ENCODE measurements around the gene C2orf92. TPM values are rescaled to one million over a fixed set of nuclear protein-coding genes. Genes with fewer than 3 reads are reported as not detected.
A peak's percentile ranks its signal among the peaks of the same experiment; 100 is the strongest.

Gene C2orf92
- total and polyA plus RNA-seq, 4 donors, result 4.1 to 36.3 (median 10.3) TPM

- peak within 1 kb of the TSS; percentile 67 to 73 for H3K27ac ChIP-seq (ENCODE audit: low read depth in 1 of 2, low read length in 2 of 2)
- peak; percentile 100 for ATAC-seq (ENCODE audit: low FRiP score)
- intact Hi-C loops (cut with DNase I), result loop anchor here (1.0 to 10.0 kb wide), 3 partner anchors 17 to 51 kb away; partner anchors contain the start of gene ACTR1B (in 1 of the 2)
- DNase-seq, result peak; percentile 100
- WGBS, 2 donors, result 1% methylated on average over 59 to 63 of the region's 63 CpGs
- H3K27me3 ChIP-seq (ENCODE audit: control insufficient read depth in 1 of 2, insufficient read depth in 2 of 2, low read length in 1 of 2), result no peaks in the 10 kb centered on the region
- H3K36me3 ChIP-seq (ENCODE audit: control insufficient read depth in 1 of 2, insufficient read depth in 2 of 2, low read length in 1 of 2), result peaks cover 2 to 4% of the 10 kb centered on the region in 2 donors
- no peaks in the 10 kb centered on the region for H3K9me3 ChIP-seq (ENCODE audit: control insufficient read depth, low read length)
- peak within 1 kb of the TSS; percentile 93 to 96 for H3K4me3 ChIP-seq (ENCODE audit: low read length in 2 of 2)
- H3K4me1 ChIP-seq (ENCODE audit: control insufficient read depth in 1 of 2, insufficient read depth in 2 of 2, low read length in 2 of 2), result peaks cover 0 to 3% of the 10 kb centered on the region in 2 donors
These were observed 23.6 kb upstream of the C2orf92 start, which contains the start of gene COX5B for GRCh38 chr2:97645695-97646629. Gene COX5B (plus strand): TSS chr2:97646062. CDS start chr2:97646087, 25 bp downstream.

- DNase-seq (no peak), ATAC-seq (ENCODE audit: low FRiP score) (no peak)
- intact Hi-C loops (cut with DNase I), result loop anchor here (2.0 to 10.0 kb wide), 2 partner anchors 16 to 52 kb away; no protein-coding TSS in a partner anchor
- H3K4me3 ChIP-seq (ENCODE audit: low read length in 2 of 2), result no peak overlapping the region
- H3K4me1 ChIP-seq (ENCODE audit: control insufficient read depth in 1 of 2, insufficient read depth in 2 of 2, low read length in 2 of 2), result peaks cover 0 to 3% of the 10 kb centered on the region in 2 donors
- H3K9me3 ChIP-seq (ENCODE audit: control insufficient read depth, low read length), result no peaks in the 10 kb centered on the region
- WGBS, 2 donors, result 88 to 92% methylated on average over 4 of the region's 4 CpGs
- peaks cover 2 to 4% of the 10 kb centered on the region in 2 donors for H3K36me3 ChIP-seq (ENCODE audit: control insufficient read depth in 1 of 2, insufficient read depth in 2 of 2, low read length in 1 of 2)
- H3K27me3 ChIP-seq (ENCODE audit: control insufficient read depth in 1 of 2, insufficient read depth in 2 of 2, low read length in 1 of 2), result no peaks in the 10 kb centered on the region
- peak overlapping the region in 1 of 2 donors; percentile 22 for H3K27ac ChIP-seq (ENCODE audit: low read depth in 1 of 2, low read length in 2 of 2)
These were observed 22.5 kb upstream of the C2orf92 start for GRCh38 chr2:97646977-97647376.

DNA sequence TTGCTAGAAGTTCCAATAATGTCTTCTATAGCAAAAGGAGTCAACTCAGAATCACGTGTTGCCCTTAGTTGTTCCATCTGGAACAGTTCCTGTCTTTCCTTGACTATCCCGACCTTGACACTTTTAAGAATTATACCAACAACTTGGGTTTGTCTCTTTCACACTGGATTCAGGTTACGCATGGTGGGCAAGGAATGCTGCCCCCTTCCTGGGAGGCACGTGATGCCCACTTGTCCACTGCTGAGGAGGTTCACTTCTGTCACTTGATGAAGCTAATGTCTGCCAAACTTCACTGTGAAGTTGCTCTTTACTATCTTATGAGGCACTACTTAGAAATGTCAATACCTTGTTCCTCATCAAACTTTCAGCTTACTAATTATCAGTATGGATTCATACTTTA is 18.4 kb upstream of the C2orf92 start:
- Histone ChIP-seq H3K4me1 (ENCODE audit: control insufficient read depth in 1 of 2, insufficient read depth in 2 of 2, low read length in 2 of 2) (peaks cover 0 to 3% of the 10 kb centered on the region in 2 donors), H3K9me3 (ENCODE audit: control insufficient read depth, low read length) (no peaks in the 10 kb centered on the region), H3K4me3 (ENCODE audit: low read length in 2 of 2) (no peak overlapping the region), H3K27me3 (ENCODE audit: control insufficient read depth in 1 of 2, insufficient read depth in 2 of 2, low read length in 1 of 2) (no peaks in the 10 kb centered on the region), H3K36me3 (ENCODE audit: control insufficient read depth in 1 of 2, insufficient read depth in 2 of 2, low read length in 1 of 2) (peaks cover 4 to 5% of the 10 kb centered on the region in 2 donors), H3K27ac (ENCODE audit: low read depth in 1 of 2, low read length in 2 of 2) (no peak overlapping the region)
- WGBS, 2 donors, result 70 to 74% methylated on average over 4 of the region's 4 CpGs
- ATAC-seq (ENCODE audit: low FRiP score) (no peak), DNase-seq (no peak)
- intact Hi-C loops (cut with DNase I), result no loop called here

GRCh38 chr2:97653473-97653872 is 16.0 kb upstream of the C2orf92 start:
- peaks cover 3 to 8% of the 10 kb centered on the region in 2 donors for H3K36me3 ChIP-seq (ENCODE audit: control insufficient read depth in 1 of 2, insufficient read depth in 2 of 2, low read length in 1 of 2)
- DNase-seq, result no peak
- no peaks in the 10 kb centered on the region for H3K4me1 ChIP-seq (ENCODE audit: control insufficient read depth in 1 of 2, insufficient read depth in 2 of 2, low read length in 2 of 2)
- no peak overlapping the region for H3K27ac ChIP-seq (ENCODE audit: low read depth in 1 of 2, low read length in 2 of 2)
- 93 to 99% methylated on average over 2 of the region's 2 CpGs for WGBS, 2 donors
- no peak for ATAC-seq (ENCODE audit: low FRiP score)
- no peaks in the 10 kb centered on the region for H3K27me3 ChIP-seq (ENCODE audit: control insufficient read depth in 1 of 2, insufficient read depth in 2 of 2, low read length in 1 of 2)
- intact Hi-C loops (cut with DNase I), result no loop called here
- H3K9me3 ChIP-seq (ENCODE audit: control insufficient read depth, low read length), result no peaks in the 10 kb centered on the region
- no peak overlapping the region for H3K4me3 ChIP-seq (ENCODE audit: low read length in 2 of 2)

GRCh38 chr2:97653874-97654273 is 15.6 kb upstream of the C2orf92 start:
- H3K27me3 ChIP-seq (ENCODE audit: control insufficient read depth in 1 of 2, insufficient read depth in 2 of 2, low read length in 1 of 2), result no peaks in the 10 kb centered on the region
- no peak overlapping the region for H3K4me3 ChIP-seq (ENCODE audit: low read length in 2 of 2)
- intact Hi-C loops (cut with DNase I), result no loop called here
- H3K27ac ChIP-seq (ENCODE audit: low read depth in 1 of 2, low read length in 2 of 2), result no peak overlapping the region
- no peaks in the 10 kb centered on the region for H3K9me3 ChIP-seq (ENCODE audit: control insufficient read depth, low read length)
- DNase-seq (no peak), ATAC-seq (ENCODE audit: low FRiP score) (no peak)
- peaks cover 3 to 8% of the 10 kb centered on the region in 2 donors for H3K36me3 ChIP-seq (ENCODE audit: control insufficient read depth in 1 of 2, insufficient read depth in 2 of 2, low read length in 1 of 2)
- 94 to 96% methylated on average over 1 of the region's 1 CpG for WGBS, 2 donors
- H3K4me1 ChIP-seq (ENCODE audit: control insufficient read depth in 1 of 2, insufficient read depth in 2 of 2, low read length in 2 of 2), result no peaks in the 10 kb centered on the region

GRCh38 chr2:97654309-97654708 is 15.2 kb upstream of the C2orf92 start:
- H3K27ac ChIP-seq (ENCODE audit: low read depth in 1 of 2, low read length in 2 of 2), result no peak overlapping the region
- no peaks in the 10 kb centered on the region for H3K9me3 ChIP-seq (ENCODE audit: control insufficient read depth, low read length)
- DNase-seq (no peak), ATAC-seq (ENCODE audit: low FRiP score) (no peak)
- 96 to 97% methylated on average over 5 of the region's 5 CpGs for WGBS, 2 donors
- intact Hi-C loops (cut with DNase I), result no loop called here
- H3K36me3 ChIP-seq (ENCODE audit: control insufficient read depth in 1 of 2, insufficient read depth in 2 of 2, low read length in 1 of 2), result peaks cover 3 to 6% of the 10 kb centered on the region in 2 donors
- no peaks in the 10 kb centered on the region for H3K4me1 ChIP-seq (ENCODE audit: control insufficient read depth in 1 of 2, insufficient read depth in 2 of 2, low read length in 2 of 2)
- no peaks in the 10 kb centered on the region for H3K27me3 ChIP-seq (ENCODE audit: control insufficient read depth in 1 of 2, insufficient read depth in 2 of 2, low read length in 1 of 2)
- H3K4me3 ChIP-seq (ENCODE audit: low read length in 2 of 2), result no peak overlapping the region

DNA sequence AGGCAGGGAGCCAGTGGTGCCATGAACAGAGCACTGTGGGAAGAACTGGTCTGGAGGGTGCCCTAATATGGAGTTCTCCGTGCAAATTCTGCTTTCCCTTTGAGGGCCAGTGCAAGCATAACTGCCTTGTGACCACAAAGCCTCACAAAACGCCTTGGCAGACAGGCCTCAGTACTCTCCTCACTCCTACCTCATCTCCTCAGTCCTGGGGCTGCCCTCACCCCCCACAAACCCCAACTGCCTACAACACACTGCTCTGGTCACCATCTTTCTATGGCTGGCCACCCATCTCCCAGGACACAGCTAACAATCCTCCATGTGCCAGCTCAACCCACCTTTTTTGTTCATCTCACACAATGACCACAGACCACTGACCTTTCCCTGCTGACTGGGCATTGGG is 14.7 kb upstream of the C2orf92 start:
- no peaks in the 10 kb centered on the region for H3K27me3 ChIP-seq (ENCODE audit: control insufficient read depth in 1 of 2, insufficient read depth in 2 of 2, low read length in 1 of 2)
- H3K9me3 ChIP-seq (ENCODE audit: control insufficient read depth, low read length), result no peaks in the 10 kb centered on the region
- WGBS, 2 donors, result 99 to 100% methylated on average over 2 of the region's 2 CpGs
- H3K4me3 ChIP-seq (ENCODE audit: low read length in 2 of 2), result no peak overlapping the region
- ATAC-seq (ENCODE audit: low FRiP score) (no peak), DNase-seq (no peak)
- no peaks in the 10 kb centered on the region for H3K4me1 ChIP-seq (ENCODE audit: control insufficient read depth in 1 of 2, insufficient read depth in 2 of 2, low read length in 2 of 2)
- no peak overlapping the region for H3K27ac ChIP-seq (ENCODE audit: low read depth in 1 of 2, low read length in 2 of 2)
- intact Hi-C loops (cut with DNase I), result no loop called here
- peaks cover 3 to 6% of the 10 kb centered on the region in 2 donors for H3K36me3 ChIP-seq (ENCODE audit: control insufficient read depth in 1 of 2, insufficient read depth in 2 of 2, low read length in 1 of 2)

GRCh38 chr2:97656129-97656755 is 13.3 kb upstream of the C2orf92 start:
- Histone ChIP-seq H3K4me1 (ENCODE audit: control insufficient read depth in 1 of 2, insufficient read depth in 2 of 2, low read length in 2 of 2) (no peaks in the 10 kb centered on the region), H3K9me3 (ENCODE audit: control insufficient read depth, low read length) (no peaks in the 10 kb centered on the region), H3K4me3 (ENCODE audit: low read length in 2 of 2) (no peak overlapping the region), H3K36me3 (ENCODE audit: control insufficient read depth in 1 of 2, insufficient read depth in 2 of 2, low read length in 1 of 2) (peaks cover 3 to 6% of the 10 kb centered on the region in 2 donors), H3K27ac (ENCODE audit: low read depth in 1 of 2, low read length in 2 of 2) (no peak overlapping the region), H3K27me3 (ENCODE audit: control insufficient read depth in 1 of 2, insufficient read depth in 2 of 2, low read length in 1 of 2) (no peaks in the 10 kb centered on the region)
- DNase-seq, result peak in 1 of 2 donors; percentile 72
- 93 to 96% methylated on average over 7 of the region's 7 CpGs for WGBS, 2 donors
- ATAC-seq (ENCODE audit: low FRiP score), result no peak
- intact Hi-C loops (cut with DNase I), result no loop called here

Measured in aorta (tissue), 5 donors.